DMS114 treated with DMSO at 0.1 percent for 48 hours (cell line): Measurements from ENCODE around the gene C1QBP.
"Not testable (repeated sequence)": the region's sequence is repeated elsewhere in the genome, so short reads cannot be mapped to it uniquely, and the experiment has no call there.

Source experiments
- DNase-seq: peaks from one replicate; lab custom pipeline; 2025; ENCODE audit not compliant: unreplicated experiment; lab: John Stamatoyannopoulos, UW

The C1QBP gene

GRCh38 chr17:5434984-5435383 is 4.0 kb downstream of the C1QBP start:
- no peak for DNase-seq

DNA sequence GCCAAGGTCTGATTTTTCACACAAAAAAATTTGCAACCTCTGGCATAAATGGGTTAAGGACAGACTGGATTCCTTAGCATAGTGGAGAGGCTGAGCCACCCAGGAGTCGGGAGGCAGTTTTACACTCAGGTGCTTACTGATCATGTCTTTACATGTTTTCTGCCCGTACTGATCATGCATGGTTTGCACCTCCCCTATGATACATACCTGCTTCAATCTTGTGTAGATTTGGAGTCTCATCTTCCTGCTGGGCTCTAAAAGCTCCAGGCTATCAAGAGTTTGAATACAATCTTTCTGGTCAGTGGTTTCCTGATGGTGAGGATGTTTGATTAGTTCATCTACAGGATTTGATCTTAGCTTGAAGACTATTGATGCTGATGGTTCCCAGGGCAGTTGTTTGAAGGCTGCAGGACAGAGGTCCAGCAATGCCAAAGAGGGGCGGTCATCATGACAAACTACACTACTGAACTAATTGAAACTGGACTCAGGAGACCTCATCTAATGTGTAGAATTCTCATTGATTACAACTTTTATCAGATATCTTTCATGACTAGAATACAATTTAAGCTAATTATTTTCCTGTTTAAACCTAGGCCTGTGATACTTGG is 6.9 kb downstream of the C1QBP start:
- DNase-seq, result no peak

DNA sequence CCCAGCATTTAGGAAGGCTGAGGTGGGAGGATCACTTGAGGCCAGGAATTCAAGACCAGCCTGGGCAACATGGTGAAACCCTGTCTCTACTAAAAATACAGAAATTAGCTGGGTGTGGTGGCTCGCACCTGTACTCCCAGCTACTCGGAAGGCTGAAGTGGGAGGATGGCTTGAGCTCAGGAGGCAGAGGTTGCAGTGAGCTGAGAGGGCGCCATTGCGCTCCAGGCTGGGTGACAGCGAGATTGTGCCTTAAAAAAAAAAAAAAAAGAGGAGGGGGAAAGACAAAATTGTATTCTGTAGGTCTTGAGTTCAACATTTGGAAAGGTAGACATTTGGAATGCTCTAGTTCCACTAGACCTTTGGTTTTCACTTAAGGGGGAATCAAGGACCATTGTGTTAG is 7.7 kb downstream of the C1QBP start:
- not testable (repeated sequence) for DNase-seq

- DNase-seq, result no peak
Observed at GRCh38 chr17:5430413-5430999, 8.4 kb downstream of the C1QBP start.

DNA sequence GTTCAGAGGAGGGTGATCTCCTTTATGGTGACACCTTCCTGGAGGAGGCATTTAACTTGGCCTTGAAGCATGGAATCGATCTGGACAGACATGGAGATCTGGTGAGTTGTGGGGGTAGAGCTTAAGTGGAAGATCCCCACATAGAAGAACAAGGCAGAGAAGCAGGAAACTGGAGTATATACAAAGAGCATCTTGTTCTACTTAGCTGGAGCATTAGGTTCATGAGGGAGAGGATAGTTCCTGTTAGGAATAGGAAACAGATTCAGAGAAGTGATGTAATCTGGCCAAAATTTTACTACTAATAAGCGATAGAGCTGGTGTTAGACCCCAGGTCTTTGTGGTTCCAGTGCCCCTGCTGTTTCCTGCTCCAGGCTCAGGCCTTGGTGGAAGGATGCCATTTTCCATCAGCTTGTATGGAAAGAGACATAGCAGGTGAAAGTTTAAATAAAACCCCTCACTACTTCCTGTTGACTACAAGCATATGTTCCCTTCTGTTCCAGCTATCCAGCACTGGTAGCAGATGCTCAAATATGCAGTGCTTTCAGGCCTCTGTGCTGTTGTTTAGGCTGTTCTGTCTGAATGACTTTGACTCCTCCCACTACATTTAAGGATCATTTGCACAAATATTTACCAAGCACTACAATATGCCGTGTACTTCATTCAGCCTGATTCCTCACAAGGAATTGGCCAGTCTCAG is 9.6 kb downstream of the C1QBP start:
- no peak for DNase-seq

DNA sequence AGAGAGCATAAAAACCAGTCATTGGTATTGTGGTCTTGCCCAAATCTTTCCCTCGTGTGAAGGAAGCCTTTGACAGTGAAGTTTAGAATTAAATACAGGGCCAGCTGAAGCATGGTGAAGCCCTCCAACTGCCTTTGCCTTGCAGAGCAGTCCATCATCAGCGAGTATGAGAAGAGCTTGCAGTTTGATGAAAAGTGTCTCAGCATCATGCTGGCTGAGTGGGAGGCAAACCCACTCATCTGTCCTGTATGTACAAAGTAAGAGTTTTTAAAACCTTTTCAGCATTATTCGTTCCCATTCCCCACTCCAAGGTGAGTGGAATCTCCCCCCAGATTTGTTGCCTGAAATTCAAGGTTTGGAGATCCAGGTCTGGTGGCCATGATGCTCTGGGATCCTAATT is 13.1 kb downstream of the C1QBP start:
- no peak for DNase-seq

- DNase-seq, result no peak
Observed at GRCh38 chr17:5424909-5425308, 14.0 kb downstream of the C1QBP start.

DNA sequence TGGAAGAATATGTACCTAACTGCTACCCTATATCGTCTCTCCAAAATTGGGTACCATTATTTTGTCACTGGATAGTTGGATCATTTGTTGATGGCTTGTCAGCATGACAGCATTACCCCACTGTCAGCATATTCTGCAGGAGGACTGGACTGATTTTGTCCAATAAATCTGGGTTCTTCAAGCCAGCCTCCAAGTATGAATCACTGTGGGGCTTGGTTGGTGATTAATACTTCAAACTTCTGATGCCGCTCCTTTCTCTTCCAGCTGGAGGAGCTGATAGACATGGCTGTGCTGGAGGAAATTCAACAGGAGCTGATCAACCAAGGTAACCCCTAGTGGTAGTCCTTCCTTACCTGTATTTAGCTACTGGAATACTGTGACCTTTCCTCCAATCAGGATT is 16.4 kb downstream of the C1QBP start:
- no peak for DNase-seq

- peak; percentile 93 for DNase-seq
Observed at GRCh38 chr17:5419959-5420653, 18.8 kb downstream of the C1QBP start, which contains the start of gene RPAIN. TSS of gene RPAIN (plus strand) at chr17:5420182. CDS start at chr17:5420211, 29 bp downstream.

- peak; percentile 96 for DNase-seq
Observed at GRCh38 chr17:5419356-5419958, 19.5 kb downstream of the C1QBP start, which contains the start of gene NUP88. TSS of gene NUP88 (minus strand) at chr17:5419662. CDS start at chr17:5419650, 12 bp downstream.

- no peak for DNase-seq
Observed at GRCh38 chr17:5418858-5419355, 20.0 kb downstream of the C1QBP start.

GRCh38 chr17:5416901-5417300 is 22.1 kb downstream of the C1QBP start:
- no peak for DNase-seq

- no peak for DNase-seq
Observed at GRCh38 chr17:5413682-5414081, 25.3 kb downstream of the C1QBP start.

- no peak for DNase-seq
Observed at GRCh38 chr17:5410594-5411272, 28.2 kb downstream of the C1QBP start.

DNA sequence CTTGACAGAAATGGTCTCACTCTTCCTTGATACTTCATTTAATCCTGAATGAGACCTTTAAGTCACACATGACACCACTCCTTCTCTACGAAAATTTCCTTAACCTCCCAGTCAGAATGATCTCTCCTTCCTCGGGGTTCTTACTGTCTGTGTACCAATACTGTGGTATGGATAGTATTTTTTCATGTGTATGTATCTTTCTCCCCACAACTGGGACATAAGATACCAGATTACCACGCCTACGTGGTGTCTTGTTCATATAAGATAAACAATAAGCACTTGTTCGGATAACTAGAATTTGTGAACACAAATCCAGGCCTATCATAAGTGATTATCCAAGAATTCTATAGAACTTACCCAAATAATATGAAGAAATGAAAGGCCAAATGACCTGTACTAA is 30.8 kb downstream of the C1QBP start:
- DNase-seq, result no peak

DNA sequence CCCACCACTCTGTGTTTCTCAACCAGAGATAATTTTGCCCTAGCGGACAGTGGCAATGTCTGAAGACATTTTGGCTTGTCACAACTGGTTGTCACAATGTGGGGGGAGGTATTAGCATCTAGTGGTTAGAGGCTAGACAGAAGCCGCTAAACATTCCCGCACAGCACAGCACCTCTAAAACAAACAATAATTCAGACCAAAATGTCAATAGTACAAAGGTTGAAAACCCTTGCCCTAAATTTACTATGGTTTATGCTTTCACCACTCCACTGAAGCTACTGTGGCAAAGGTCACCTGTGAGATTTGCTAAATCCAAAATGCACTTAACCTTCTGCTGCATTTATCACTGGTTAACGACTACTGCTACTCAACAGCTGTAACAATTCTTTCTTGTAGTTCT is 33.6 kb downstream of the C1QBP start:
- no peak for DNase-seq

DNA sequence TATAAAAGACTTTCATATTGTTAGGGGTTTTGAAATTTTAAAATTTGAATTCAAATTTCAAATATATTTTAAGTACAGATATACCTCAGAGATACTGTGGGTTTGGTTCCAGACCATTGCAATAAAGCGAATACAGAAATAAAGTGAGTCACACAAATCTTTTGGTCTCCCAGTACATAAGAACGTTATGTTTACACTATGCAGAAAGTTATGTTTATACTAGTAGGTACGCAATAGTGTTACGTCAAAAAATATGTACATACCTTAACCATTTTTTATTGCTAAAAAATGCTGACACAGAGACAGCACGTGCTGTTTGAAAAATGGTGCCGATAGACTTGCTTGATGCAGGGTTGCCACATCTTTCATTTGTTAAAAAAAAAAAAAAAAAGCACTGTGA is 39.2 kb downstream of the C1QBP start:
- no peak for DNase-seq

DNA sequence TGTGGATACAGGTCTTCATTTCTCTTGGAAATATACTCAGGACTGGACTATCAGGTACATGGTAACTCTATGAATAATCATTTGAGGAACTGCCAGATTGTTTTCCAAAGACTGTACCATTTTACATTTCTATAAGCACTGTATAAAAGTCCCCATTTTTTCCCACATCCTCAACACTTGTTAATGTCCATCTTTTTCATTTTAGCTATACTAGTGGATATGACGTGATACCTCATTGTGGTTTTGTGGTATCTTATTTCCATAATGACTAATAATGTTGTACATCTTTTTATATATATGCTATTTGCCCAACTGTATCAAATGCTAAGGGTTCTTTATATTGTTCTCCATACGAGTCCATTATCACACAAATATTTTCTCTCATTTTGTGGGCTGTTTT is 42.3 kb downstream of the C1QBP start:
- DNase-seq, result no peak

DNA sequence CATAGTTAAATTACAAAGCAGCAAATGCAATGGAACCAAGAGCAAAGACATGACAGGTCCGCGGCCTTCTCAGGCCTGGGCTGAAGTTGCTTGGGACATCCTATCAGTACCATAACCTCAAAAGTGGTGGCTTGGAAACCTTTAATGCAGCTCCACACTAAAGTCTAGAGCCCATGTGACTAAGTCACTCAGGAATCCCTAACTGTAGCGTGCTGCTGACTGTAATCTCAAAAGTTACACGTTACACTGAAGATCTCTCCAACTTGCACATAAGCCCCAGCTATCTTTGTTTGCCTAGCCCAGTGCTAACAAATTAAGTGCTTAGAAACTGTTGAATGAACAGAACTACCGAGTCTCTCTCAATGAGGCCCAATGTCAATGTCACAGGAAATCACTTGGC is 47.3 kb downstream of the C1QBP start:
- DNase-seq, result no peak
